Right renal pelvis (tissue), 4 donors: ENCODE results near the gene FAM222B. TPM values are rescaled to one million over a fixed set of nuclear protein-coding genes. Genes with fewer than 3 reads are reported as not detected.
"Not testable (repeated sequence)": the region's sequence is repeated elsewhere in the genome, so short reads cannot be mapped to it uniquely, and the experiment has no call there.

Source experiments
- DNase-seq, 4 donors: peaks; one replicate each; pipeline ENCODE4 v3.0.0-alpha.2; 2013; ENCODE audit warnings: low read depth in 4 of 4, low spot score in 3 of 4, missing footprints in 1 of 4
- polyA plus RNA-seq, 4 donors: library from polyadenylated mRNA; unstranded; fragments of 120-200 nt; gene quantifications; one replicate each; pipeline ENCODE4 v1.2.1, GENCODE V29; 2013; ENCODE audit not compliant: insufficient read length in 4 of 4

The FAM222B gene, protein sequence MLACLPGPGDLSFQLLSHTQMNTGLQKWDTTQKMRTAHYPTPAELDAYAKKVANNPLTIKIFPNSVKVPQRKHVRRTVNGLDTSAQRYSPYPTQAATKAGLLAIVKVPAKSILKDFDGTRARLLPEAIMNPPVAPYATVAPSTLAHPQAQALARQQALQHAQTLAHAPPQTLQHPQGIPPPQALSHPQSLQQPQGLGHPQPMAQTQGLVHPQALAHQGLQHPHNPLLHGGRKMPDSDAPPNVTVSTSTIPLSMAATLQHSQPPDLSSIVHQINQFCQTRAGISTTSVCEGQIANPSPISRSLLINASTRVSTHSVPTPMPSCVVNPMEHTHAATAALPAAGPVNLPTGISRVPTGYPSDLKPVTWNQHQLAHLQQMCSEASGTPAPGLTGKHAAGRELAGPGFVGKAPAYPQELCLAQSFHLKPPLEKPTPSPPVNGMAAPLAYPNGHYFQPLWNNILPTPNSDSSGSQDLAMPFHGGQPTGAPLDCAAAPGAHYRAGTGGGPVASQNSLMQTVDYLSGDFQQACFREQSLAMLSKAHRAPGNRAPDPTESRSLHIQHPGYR
- polyA plus RNA-seq, result 10 to 100 TPM; 21.2 to 26.7 (median 22.7) TPM

DNA sequence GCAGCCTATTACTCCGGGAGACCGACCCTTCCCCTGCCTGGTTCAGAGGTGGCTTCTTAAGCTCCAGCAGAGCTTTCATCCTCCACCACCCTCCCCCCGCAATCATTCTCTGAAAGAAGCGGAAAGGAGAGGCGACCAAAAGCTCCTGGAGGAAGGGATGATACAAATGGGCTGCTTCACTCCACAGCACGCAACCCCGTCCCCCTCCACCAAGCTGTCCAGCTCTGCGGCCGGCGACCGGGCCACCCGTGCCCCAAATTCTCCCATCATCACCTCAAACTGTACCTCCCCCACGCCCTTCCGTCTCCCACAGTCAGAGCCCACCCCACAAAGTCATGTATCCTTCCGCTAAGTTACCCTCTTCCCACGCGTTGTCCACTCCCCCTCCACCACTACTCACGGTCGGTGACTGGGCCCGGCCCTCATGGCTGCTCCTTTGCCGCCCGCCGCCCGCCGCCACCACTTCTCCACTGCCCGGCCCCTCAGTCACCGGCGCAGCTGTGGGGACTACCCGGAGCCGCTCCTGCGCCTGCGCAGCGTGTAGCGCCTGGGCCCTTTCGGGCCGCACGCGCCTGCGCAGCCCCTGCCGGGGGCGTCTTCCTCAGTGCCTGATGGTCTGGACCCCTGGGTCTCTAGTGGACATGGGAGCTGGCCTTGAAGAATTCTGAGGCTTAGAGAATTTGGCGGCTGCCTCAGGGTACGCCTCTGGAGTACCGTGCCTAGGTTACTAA lies at the start of gene FAM222B:
FAM222B (minus strand) TSS at position 509 of the 731 bp plus-strand sequence. CDS start 76,123 bp downstream, outside the sequence.
- peak; percentile 69 to 77 (median 73) for DNase-seq

DNA sequence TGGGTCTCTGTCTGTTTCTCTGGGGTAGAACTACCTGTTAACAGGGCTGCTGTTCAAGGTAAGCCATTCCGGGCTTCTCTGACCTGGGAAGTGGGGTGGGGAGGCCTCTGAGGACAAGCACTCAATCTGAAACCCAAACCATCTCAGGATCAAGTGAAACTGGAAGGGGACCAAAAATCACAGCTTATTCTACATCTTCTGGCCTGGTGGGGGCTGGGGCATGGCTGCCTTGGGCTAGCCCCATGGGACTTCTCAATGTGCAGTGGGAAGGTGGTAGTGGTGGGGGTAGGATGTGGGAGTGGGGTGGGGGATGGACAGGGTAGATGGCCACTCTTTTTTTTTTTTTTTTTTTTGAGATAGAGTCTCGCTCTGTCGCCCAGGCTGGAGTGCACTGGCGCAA lies 49.4 kb upstream of the FAM222B start:
- no peak for DNase-seq

DNA sequence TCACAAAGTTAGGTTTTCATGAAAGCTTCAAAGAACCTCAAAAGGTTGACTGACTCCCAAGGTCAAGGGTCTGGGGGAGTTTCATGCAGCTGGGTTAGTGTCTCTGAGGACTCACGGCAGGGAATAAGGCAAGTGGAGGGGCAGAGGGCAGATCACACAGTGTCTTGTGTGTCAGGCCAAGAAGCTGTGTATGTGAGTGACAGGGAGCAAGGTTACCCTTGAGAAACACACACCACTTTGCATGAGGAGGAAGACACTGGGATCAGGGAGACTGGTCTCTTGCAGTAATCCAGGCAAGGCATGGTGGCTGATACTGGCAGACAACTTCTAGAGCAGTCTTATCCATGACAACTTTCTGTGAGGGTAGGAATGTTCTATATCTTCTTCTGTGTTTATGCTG lies 48.6 kb upstream of the FAM222B start:
- no peak for DNase-seq

DNA sequence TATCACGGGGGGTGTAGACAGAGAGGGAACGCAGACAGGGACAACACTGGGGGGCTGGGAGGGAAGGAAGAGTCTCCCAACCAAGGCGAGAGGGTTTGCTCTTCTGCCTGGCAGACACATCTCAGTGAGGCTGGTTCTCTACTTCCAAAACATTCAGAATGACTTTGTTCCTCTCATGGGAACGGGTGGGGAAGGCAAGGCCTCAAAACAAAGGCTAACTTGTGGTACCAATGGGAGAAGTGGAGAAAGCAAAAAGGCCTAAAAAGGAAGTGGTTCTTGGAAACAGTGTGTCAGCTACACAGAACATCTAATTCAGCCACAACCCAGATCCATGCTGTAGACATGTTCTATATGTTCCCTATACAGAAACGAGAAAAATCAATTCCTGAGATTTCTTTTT lies 47.4 kb upstream of the FAM222B start:
- no peak for DNase-seq

DNA sequence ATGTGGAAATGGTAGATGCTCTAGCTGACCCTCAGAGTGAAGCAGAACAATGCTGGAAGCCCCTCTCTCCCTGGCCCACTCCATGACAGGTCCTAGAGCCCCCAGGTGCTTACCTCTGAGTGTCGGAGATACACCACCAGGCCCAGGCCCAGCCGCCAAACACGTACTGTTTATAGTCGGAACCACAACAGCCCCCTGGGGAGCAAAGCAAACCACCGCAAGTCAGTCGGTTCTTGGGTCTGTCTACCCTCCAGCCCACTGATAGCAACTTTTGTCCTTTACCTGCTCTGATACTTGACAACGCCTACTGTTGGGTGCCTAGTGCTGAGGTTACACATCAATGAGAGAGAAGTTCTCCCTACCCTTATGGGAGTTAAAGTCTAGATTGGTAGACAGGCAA lies 46.2 kb upstream of the FAM222B start:
- no peak for DNase-seq

DNA sequence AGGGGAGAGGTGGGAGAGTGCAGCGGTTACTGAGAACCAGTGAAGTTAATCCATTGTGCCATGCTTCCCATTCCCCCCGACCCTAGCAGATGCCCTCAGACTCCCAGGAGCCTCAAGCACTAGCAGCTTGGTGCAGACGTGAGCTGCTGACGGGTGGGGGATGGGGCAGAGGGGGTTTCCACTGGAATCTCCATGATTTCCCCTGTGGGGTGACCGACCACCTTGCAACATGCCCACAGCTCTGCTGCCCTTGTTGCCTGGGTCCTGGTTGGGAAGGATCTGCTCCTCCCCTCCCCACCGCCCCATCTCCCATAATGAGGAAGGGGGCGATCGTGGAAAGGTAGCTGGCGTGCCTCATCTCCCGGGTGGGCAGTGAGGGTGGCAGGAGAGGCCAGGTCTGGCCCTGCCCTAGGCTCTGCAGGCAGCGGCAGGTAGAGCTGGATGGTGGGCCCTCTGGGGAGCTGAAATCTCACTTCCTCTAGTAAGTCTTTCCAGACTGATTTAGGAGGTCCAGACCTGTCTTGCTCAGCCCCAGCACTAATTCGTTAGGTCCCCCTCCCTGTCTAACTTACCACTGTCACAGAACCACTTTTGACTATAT lies 45.4 kb upstream of the FAM222B start:
- DNase-seq, result no peak

DNA sequence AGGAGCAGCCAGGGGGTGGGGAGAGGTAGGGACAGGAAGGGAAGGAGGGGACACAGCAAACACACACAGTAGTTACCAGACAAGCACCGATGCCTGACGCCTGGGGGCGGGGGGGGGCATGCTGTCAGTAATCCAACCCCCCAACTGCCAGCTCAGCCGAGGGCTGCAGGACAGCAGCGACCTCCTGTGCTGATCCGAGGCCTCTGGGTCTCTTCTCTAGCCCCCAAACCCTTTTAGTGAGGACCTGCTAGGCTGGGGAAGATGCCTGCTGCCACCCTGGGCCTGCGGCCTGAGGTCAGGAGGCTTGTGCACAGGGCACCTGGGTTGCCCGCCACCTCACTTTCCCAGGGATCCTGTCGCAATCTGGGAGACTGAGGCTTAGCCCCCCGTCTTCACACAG lies 43.4 kb upstream of the FAM222B start:
- DNase-seq, result no peak

DNA sequence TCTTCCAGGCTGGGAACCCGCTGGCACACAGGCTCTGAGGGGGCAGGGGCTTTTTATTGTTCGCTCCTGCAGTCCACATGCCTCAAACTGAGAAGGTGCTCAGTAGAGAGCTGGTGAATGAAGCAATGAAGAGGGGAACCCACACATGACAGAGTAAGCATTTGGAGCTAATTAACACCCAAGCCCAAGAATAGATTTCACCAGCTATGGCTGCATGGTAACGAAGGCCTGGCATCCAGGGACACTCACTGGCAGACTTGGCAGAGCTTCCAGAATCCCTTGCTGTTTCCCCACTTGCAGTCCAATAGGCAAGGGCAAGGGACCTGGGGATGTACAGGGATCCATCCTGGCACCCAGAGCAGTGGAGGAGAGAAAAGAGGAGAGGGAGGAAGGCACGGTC lies 42.8 kb upstream of the FAM222B start:
- DNase-seq, result no peak

DNA sequence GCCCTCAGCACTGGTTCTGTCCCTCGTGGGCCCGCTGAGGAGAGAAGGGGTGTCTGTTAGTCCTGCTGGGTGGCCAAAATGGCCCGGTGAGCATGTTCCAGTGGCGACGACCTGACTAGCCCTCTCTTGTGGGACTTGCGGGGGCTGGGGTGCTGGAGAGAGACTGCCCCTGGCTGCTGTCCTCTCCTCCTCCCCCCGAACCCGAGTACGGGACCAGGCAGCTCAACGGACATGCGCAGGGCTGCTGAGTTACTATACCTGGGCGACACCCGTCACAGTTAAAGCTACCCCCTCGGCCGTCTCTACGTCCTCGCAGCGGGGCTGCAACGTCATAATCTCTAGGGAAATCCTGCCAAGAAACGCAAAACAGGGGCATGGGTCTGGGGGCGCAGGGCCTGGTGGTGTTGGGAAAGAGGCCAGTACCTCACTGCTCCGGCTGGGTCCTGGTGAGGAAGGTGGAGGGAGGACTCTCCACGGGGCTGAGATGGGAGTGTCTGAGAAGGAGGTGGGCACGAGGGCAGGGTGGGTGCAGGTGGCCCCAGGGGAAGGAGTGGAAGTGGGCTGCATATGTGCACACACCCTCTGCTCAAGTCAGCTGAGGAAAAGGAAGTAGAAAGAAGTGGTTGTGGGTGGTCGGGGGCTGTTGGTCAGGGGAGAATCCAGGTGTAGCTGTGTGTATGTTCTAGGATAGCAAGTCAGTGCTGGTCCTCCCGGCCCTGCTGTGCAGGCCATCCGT lies 41.5 kb upstream of the FAM222B start:
- no peak for DNase-seq

DNA sequence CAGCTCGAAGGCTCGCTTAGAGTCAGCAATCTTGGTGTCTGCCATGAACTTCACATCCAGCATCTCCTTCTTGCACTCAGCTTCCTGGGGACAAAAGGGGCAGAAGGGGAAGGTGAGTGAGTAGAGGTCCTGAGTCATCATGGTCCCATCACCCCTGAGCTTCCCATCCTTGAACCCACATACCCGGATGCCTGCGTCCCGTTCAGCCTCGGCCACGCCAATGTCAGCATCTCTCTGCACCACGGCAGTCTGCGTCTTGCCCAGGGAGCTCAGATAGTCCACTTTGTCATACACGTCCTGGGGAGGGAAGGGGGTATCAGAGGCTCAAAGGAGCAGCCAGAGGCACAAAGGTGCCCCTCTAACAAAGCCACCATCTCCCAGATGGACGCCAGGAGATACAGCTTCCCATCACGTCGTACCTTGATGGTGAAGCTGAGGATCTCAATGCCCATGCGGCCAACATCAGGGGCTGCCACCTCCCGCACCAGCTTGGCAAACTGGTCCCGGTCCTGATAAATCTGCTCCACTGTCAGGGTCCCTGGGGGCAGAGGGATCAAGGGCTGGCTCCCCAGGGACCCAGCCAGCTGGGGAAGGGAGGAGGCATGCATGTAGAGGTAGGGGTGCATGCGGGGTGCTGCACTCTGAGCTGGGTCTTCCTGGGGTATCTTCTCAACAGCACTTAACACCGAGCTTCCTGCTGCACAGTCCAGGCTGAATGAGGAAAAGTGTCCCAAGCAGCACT lies 39.7 kb upstream of the FAM222B start:
- DNase-seq, result no peak

DNA sequence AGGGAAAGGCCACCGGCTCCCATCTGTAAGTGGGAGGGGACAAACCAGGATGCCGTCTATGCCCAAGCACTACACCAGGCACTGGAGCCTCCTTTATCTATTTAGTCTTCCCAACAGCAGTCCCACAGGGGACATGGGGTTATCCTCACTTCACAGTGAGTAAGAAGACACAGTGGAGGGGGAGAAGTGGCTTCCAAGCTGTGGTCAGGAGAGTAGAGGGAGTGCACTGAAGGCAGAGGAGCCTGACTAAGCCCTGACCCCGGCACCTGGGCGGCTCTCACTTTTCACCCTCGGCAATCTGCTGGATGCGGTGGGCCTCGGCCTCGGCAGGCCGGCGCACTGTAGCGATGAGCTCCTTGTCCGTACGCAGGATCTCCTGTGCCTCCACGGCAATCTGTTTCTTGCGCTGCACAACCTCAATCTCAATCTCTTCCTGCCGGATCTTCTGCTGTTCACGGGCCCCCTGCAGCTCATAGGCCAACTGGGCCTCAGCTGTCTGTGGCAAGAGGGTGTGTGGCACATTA lies 39.0 kb upstream of the FAM222B start:
- no peak for DNase-seq

DNA sequence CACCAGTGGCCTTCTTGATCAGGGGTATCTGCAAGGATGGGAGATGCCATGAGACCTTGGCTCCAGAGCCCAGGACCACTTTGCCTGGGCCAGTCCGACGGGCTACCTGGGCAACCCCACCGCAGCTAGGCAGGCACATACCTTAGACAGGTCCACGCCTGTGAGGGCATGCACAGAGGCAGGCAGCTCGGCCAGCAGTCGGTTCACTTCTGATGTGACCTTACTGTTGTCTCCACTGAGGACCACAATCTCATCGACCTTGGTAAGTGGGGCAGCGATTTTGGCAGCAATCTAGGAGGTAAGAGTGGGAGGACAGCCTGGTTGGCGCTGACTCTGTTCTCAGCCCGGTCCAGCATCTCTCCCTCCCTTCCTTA lies 38.0 kb upstream of the FAM222B start:
- DNase-seq, result no peak

DNA sequence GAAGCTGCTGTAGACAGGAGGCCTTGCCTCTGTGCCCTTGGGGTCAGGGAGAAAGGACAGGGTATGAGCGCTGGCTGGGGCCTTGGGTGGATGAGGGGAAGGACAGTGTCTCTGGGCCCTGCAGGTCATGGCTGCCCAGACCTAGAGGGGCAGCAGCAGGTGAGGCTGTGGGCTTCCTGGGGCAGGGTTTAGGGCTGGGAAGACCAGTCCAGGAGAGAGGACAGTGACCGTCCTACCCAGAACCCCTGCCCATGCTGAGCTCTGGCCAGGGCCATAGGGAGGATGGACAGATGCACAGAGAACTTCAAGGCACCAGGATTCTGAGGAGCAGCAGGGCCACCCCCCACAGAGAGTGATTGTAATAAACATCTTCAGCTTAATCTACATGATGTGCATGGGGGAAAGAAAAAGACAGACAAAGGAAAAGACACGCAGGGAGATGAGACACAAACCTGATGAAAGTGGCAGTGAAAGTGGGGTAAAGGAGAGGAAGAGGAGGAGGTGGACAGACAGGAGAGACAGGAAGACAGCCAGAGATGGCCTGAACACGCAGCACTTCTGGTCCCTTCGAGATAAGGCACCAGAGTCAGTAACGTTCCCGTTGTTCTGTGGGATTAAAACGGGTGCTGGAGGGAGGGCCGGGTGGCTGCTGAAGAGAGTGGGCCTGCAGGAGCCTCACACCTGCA lies 37.4 kb upstream of the FAM222B start:
- DNase-seq, result no peak

DNA sequence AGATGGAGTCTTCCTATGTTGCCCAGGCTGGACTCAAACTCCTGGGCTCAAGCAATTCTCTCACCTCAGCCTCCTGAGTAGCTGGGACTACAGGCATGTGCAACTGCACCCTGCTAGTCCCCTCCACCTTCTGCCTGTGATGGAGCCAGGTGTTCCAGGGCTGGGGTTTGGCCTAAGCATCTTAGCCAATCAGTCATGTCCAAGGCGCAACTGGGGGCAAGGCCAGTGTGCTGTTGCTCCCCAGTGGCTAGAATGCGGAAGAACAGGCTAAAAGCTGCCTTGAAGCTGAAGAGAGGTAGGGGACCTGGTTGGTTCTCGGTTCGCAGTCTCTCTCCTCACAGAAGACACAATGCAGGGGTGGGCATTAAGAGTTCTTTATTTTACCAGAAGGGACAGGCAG lies 36.4 kb upstream of the FAM222B start:
- no peak for DNase-seq

DNA sequence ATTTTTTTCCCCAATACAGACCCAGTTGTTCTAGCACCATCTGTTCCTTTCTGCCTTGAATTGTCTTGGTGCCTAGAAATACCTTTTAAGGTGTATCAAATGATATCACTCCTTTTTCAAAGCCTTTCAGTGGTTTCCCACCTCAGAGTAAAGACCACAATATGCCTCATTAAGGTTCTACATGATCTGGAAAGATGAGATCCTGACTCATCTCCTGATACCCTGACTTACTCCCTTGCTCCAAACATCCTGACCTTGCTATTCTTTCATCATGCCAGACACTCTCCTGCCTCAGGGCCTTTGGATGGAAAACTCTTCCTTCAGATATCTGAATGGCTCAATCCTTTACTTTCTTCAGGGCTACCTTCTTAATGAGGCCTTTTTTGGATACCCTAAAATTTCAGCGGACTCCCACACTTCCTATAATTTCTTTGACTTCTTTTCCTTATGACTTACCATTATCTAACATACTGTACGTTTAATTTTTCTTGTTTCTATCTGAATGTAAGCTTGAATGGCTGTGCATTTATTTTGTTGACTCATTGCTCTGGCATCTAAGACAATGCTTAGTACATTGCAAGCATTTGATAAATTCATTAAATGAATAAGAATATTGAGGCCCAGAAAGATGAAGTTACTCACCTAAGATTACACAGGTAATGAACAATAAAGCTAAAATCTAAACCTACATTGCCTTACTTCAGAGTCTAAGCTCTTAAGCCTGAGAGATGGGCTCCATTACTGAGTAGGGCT lies 35.7 kb upstream of the FAM222B start:
- DNase-seq, result no peak

DNA sequence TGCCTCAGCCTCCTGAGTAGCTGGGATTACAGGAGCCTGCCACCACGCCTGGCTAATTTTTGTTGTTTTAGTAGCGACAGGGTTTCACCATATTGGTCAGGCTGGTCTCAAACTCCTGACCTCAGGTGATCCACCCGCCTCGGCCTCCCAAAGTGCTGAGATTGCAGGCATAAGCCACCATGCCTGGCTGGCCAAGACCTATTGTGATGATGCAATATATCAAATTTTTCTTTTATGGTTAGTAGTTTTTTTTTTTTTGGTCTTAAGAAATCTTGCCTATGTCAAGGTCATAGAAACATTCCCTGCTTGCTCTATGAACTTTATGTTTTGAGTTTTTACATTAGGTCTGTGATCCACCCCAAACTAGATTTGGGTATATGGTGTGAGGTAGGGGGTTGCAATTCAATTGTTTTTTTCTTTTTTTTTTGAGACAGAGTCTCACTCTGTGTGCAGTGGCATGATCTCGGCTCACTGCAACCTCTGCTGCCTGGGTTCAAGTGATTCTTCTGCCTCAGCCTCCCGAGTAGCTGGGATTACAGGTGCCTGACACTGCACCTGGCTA lies 34.6 kb upstream of the FAM222B start:
- DNase-seq, result not testable (repeated sequence)

DNA sequence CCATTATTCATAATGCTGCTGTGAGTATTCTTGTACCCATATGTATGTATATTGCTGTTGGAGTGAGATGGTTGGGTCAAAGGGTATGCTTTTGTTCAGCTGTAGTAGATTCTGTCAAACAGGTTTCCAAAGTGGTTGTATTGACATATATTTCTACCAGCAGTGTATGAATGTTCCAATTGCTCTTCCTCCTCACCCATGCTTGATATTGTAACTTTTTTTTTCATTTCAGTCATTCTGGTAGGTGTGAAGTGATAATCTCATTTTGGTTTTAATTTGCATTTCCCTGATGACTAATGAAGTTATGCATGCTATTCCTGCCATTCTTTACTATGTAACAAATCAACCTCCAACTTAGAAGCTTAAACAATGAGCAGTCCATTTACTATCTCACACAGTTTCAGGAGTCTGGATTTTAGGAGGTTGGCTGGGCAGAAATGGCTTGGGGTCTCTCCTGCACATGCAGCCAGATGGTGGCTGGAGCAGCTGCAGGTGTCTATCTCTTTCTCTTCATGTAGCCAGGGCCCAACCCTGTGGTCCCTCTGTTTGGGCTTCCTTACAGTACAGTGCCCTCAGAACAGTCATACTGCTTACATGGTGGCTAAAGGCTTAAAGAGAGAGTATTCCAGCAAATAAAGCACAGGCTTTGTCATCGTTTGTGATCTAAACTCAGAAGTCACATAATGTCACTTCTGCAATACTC lies 33.4 kb upstream of the FAM222B start:
- no peak for DNase-seq
